GM23248 (cell line): Measurements from ENCODE around the gene NCOA1.

ENCODE experiments used
- EZH2 ChIP-seq: fragments of 200-600 bp; sonication (generic); IDR thresholded peaks from 2 replicates; pipeline ENCODE4 v1.6.1; 2018; ENCODE audit warnings: antibody characterized with exemption, mild to moderate bottlenecking; ENCODE audit not compliant: insufficient read depth, poor library complexity, severe bottlenecking
- EZH2phosphoT487 ChIP-seq: fragments of 200-600 bp; sonication (generic); IDR thresholded peaks from 2 replicates; pipeline ENCODE4 v1.6.1; 2018; ENCODE audit warnings: antibody characterized with exemption, moderate library complexity, mild to moderate bottlenecking, low read depth; ENCODE audit not compliant: insufficient read depth

DNA sequence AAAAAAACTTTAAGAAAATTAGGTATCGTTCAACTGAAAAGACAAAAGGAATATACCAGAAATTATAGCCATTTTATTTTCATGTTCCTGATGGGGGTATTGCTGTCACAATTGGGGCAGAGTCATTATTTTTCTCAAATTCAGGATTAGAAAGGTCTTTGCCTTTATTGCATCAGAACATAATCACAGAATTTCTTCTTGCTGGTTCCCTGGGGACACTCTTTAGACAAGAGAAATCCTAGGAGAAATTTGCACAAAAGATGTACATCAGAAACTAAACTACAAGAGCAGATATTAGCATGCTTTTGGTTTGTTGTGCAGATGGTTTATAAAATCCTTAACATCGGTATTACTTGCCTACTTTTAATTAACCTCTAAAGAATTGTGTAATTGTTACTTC is 103.2 kb downstream of the NCOA1 start:
- no peak for TF ChIP-seq EZH2phosphoT487
- no peak for TF ChIP-seq EZH2
